DND-41 (cell line): ENCODE data around the gene XYLT1.

ENCODE experiments used
- ATAC-seq: fragments of 200-7000 bp; cut with Tn5 transposase; 3 replicates; pipeline ENCODE4 v1.9.1; 2021; ENCODE audit warnings: low read depth; ENCODE audit not compliant: insufficient read depth
- DNase-seq: peaks from one replicate; pipeline ENCODE4 v3.0.0-alpha.2; 2020
- H2AFZ ChIP-seq: 2 replicates; pipeline ENCODE4 v1.6.0; 2012; ENCODE audit warnings: low read depth, low read length
- H3K27ac ChIP-seq: 2 replicates; pipeline ENCODE4 v1.5.1; 2012; ENCODE audit warnings: low read length, inconsistent platforms
- H3K27me3 ChIP-seq: fragments of 200-600 bp; sonication (generic); 2 replicates; pipeline ENCODE4 v1.6.0; 2012; ENCODE audit warnings: low read length, mild to moderate bottlenecking, inconsistent platforms; ENCODE audit not compliant: insufficient read depth, poor library complexity
- H3K36me3 ChIP-seq: 2 replicates; pipeline ENCODE4 v1.5.1; 2012; ENCODE audit warnings: low read length, inconsistent platforms; ENCODE audit not compliant: insufficient read depth
- H3K4me1 ChIP-seq: 2 replicates; pipeline ENCODE4 v1.5.1; 2012; ENCODE audit warnings: mild to moderate bottlenecking, low read length; ENCODE audit not compliant: insufficient read depth
- H3K4me2 ChIP-seq: 2 replicates; pipeline ENCODE4 v1.6.0; 2012; ENCODE audit warnings: mild to moderate bottlenecking, moderate library complexity, low read length, inconsistent platforms; ENCODE audit not compliant: insufficient read depth
- H3K4me3 ChIP-seq, 2 experiments: fragments of 200-600 bp in 1 of 2; shearing (Covaris generic) in 1 of 2; 2 replicates each; pipeline ENCODE4 v1.5.1; 2012 to 2016; ENCODE audit warnings: inconsistent platforms in 2 of 2, low read length in 2 of 2, mild to moderate bottlenecking in 2 of 2, low read depth in 1 of 2, moderate library complexity in 1 of 2
- H3K79me2 ChIP-seq: 2 replicates; pipeline ENCODE4 v1.6.0; 2012; ENCODE audit warnings: low read length, inconsistent platforms; ENCODE audit not compliant: insufficient read depth
- H3K9ac ChIP-seq: 2 replicates; pipeline ENCODE4 v1.6.0; 2012; ENCODE audit warnings: low read depth, mild to moderate bottlenecking, inconsistent platforms, low read length, moderate library complexity
- H3K9me3 ChIP-seq: 2 replicates; pipeline ENCODE4 v1.5.1; 2012; ENCODE audit warnings: low read length, moderate library complexity, mild to moderate bottlenecking, inconsistent platforms; ENCODE audit not compliant: insufficient read depth, severe bottlenecking
- H4K20me1 ChIP-seq: 2 replicates; pipeline ENCODE4 v1.6.0; 2012; ENCODE audit warnings: low read length; ENCODE audit not compliant: insufficient read depth
- CTCF ChIP-seq: IDR thresholded peaks from 2 replicates; pipeline ENCODE4 v1.5.1; 2012; ENCODE audit warnings: borderline replicate concordance, low read length, moderate library complexity, mild to moderate bottlenecking; ENCODE audit not compliant: poor library complexity, severe bottlenecking; ENCODE audit errors: extremely low read depth
- EZH2 ChIP-seq: IDR thresholded peaks from 3 replicates; pipeline ENCODE4 v1.6.1; 2012; ENCODE audit warnings: borderline replicate concordance, low read depth, mild to moderate bottlenecking, moderate library complexity, low read length, inconsistent platforms; ENCODE audit not compliant: severe bottlenecking

Gene XYLT1

GRCh38 chr16:17409894-17410293, 60.9 kb downstream of the XYLT1 start:
- H3K9me3 ChIP-seq = no peaks in the 10 kb centered on the region
- no peaks in the 10 kb centered on the region for H3K4me1 ChIP-seq
- H3K4me3 ChIP-seq = no peak overlapping the region
- no peak for TF ChIP-seq EZH2
- TF ChIP-seq CTCF = no peak
- no peak overlapping the region for H3K27ac ChIP-seq
- no peak overlapping the region for H3K9ac ChIP-seq
- DNase-seq (no peak), ATAC-seq (no peak)
- no peaks in the 10 kb centered on the region; the same call in none of the 2 replicates for H4K20me1 ChIP-seq
- no peaks in the 10 kb centered on the region for H3K36me3 ChIP-seq
- H3K27me3 ChIP-seq = no peaks in the 10 kb centered on the region
- no peak overlapping the region for H3K4me2 ChIP-seq
- no peak overlapping the region for H2AFZ ChIP-seq
- H3K79me2 ChIP-seq = no peaks in the 10 kb centered on the region

GRCh38 chr16:17408955-17409441, 61.8 kb downstream of the XYLT1 start:
- Histone ChIP-seq H3K4me2 (no peak overlapping the region), H3K9me3 (no peaks in the 10 kb centered on the region), H3K9ac (no peak overlapping the region), H4K20me1 (no peaks in the 10 kb centered on the region; the same call in none of the 2 replicates), H3K79me2 (no peaks in the 10 kb centered on the region), H2AFZ (no peak overlapping the region), H3K4me1 (no peaks in the 10 kb centered on the region), H3K27ac (no peak overlapping the region), H3K4me3 (no peak overlapping the region), H3K27me3 (no peaks in the 10 kb centered on the region), H3K36me3 (no peaks in the 10 kb centered on the region)
- TF ChIP-seq CTCF (no peak), EZH2 (no peak)
- DNase-seq = no peak
- no peak for ATAC-seq

GRCh38 chr16:17408296-17408695, 62.5 kb downstream of the XYLT1 start:
- no peak overlapping the region for H3K4me2 ChIP-seq
- no peak overlapping the region for H3K4me3 ChIP-seq
- H2AFZ ChIP-seq = no peak overlapping the region
- DNase-seq (no peak), ATAC-seq (no peak)
- H3K36me3 ChIP-seq = no peaks in the 10 kb centered on the region
- H3K79me2 ChIP-seq = no peaks in the 10 kb centered on the region
- no peaks in the 10 kb centered on the region; the same call in none of the 2 replicates for H4K20me1 ChIP-seq
- H3K27ac ChIP-seq = no peak overlapping the region
- H3K9ac ChIP-seq = no peak overlapping the region
- TF ChIP-seq EZH2 (no peak), CTCF (no peak)
- H3K4me1 ChIP-seq = no peaks in the 10 kb centered on the region
- H3K9me3 ChIP-seq = no peaks in the 10 kb centered on the region
- no peaks in the 10 kb centered on the region for H3K27me3 ChIP-seq

- no peaks in the 10 kb centered on the region for H3K79me2 ChIP-seq
- no peaks in the 10 kb centered on the region for H3K9me3 ChIP-seq
- H4K20me1 ChIP-seq = no peaks in the 10 kb centered on the region; the same call in none of the 2 replicates
- no peak for ATAC-seq
- no peak overlapping the region for H3K4me2 ChIP-seq
- DNase-seq = no peak
- no peak overlapping the region for H3K27ac ChIP-seq
- H3K4me3 ChIP-seq = no peak overlapping the region
- H3K36me3 ChIP-seq = no peaks in the 10 kb centered on the region
- H2AFZ ChIP-seq = no peak overlapping the region
- no peaks in the 10 kb centered on the region for H3K27me3 ChIP-seq
- H3K4me1 ChIP-seq = no peaks in the 10 kb centered on the region
- no peak overlapping the region for H3K9ac ChIP-seq
- TF ChIP-seq CTCF (no peak), EZH2 (no peak)
Observed at GRCh38 chr16:17407321-17407720, 63.4 kb downstream of the XYLT1 start.
